DND-41 (cell line): ENCODE data around the gene NBAS.

Experiments
- ATAC-seq: fragments of 200-7000 bp; cut with Tn5 transposase; 3 replicates; pipeline ENCODE4 v1.9.1; 2021; ENCODE audit warnings: low read depth; ENCODE audit not compliant: insufficient read depth
- DNase-seq: peaks from one replicate; pipeline ENCODE4 v3.0.0-alpha.2; 2020
- H2AFZ ChIP-seq: 2 replicates; pipeline ENCODE4 v1.6.0; 2012; ENCODE audit warnings: low read depth, low read length
- H3K27ac ChIP-seq: 2 replicates; pipeline ENCODE4 v1.5.1; 2012; ENCODE audit warnings: low read length, inconsistent platforms
- H3K27me3 ChIP-seq: fragments of 200-600 bp; sonication (generic); 2 replicates; pipeline ENCODE4 v1.6.0; 2012; ENCODE audit warnings: low read length, mild to moderate bottlenecking, inconsistent platforms; ENCODE audit not compliant: insufficient read depth, poor library complexity
- H3K36me3 ChIP-seq: 2 replicates; pipeline ENCODE4 v1.5.1; 2012; ENCODE audit warnings: low read length, inconsistent platforms; ENCODE audit not compliant: insufficient read depth
- H3K4me1 ChIP-seq: 2 replicates; pipeline ENCODE4 v1.5.1; 2012; ENCODE audit warnings: mild to moderate bottlenecking, low read length; ENCODE audit not compliant: insufficient read depth
- H3K4me2 ChIP-seq: 2 replicates; pipeline ENCODE4 v1.6.0; 2012; ENCODE audit warnings: mild to moderate bottlenecking, moderate library complexity, low read length, inconsistent platforms; ENCODE audit not compliant: insufficient read depth
- H3K4me3 ChIP-seq, 2 experiments: fragments of 200-600 bp in 1 of 2; shearing (Covaris generic) in 1 of 2; 2 replicates each; pipeline ENCODE4 v1.5.1; 2012 to 2016; ENCODE audit warnings: inconsistent platforms in 2 of 2, low read length in 2 of 2, mild to moderate bottlenecking in 2 of 2, low read depth in 1 of 2, moderate library complexity in 1 of 2
- H3K79me2 ChIP-seq: 2 replicates; pipeline ENCODE4 v1.6.0; 2012; ENCODE audit warnings: low read length, inconsistent platforms; ENCODE audit not compliant: insufficient read depth
- H3K9ac ChIP-seq: 2 replicates; pipeline ENCODE4 v1.6.0; 2012; ENCODE audit warnings: low read depth, mild to moderate bottlenecking, inconsistent platforms, low read length, moderate library complexity
- H3K9me3 ChIP-seq: 2 replicates; pipeline ENCODE4 v1.5.1; 2012; ENCODE audit warnings: low read length, moderate library complexity, mild to moderate bottlenecking, inconsistent platforms; ENCODE audit not compliant: insufficient read depth, severe bottlenecking
- H4K20me1 ChIP-seq: 2 replicates; pipeline ENCODE4 v1.6.0; 2012; ENCODE audit warnings: low read length; ENCODE audit not compliant: insufficient read depth
- CTCF ChIP-seq: IDR thresholded peaks from 2 replicates; pipeline ENCODE4 v1.5.1; 2012; ENCODE audit warnings: borderline replicate concordance, low read length, moderate library complexity, mild to moderate bottlenecking; ENCODE audit not compliant: poor library complexity, severe bottlenecking; ENCODE audit errors: extremely low read depth
- EZH2 ChIP-seq: IDR thresholded peaks from 3 replicates; pipeline ENCODE4 v1.6.1; 2012; ENCODE audit warnings: borderline replicate concordance, low read depth, mild to moderate bottlenecking, moderate library complexity, low read length, inconsistent platforms; ENCODE audit not compliant: severe bottlenecking

The NBAS gene

GRCh38 chr2:15594291-15595256 is 33.4 kb upstream of the NBAS start:
- Histone ChIP-seq H3K4me3 (no peak overlapping the region), H3K4me2 (peak overlapping the region; percentile 25; the same call in 1 of the 2 replicates), H3K27me3 (no peaks in the 10 kb centered on the region), H3K4me1 (peaks cover 36% of the 10 kb centered on the region), H3K9ac (no peak overlapping the region), H3K9me3 (no peaks in the 10 kb centered on the region), H3K79me2 (peaks cover 53% of the 10 kb centered on the region), H4K20me1 (peaks cover 8% of the 10 kb centered on the region; the same call in 1 of the 2 replicates), H3K27ac (no peak overlapping the region), H2AFZ (no peak overlapping the region), H3K36me3 (peaks cover 49% of the 10 kb centered on the region)
- DNase-seq (no peak), ATAC-seq (no peak)
- TF ChIP-seq EZH2 (no peak), CTCF (no peak)

GRCh38 chr2:15593327-15593705 is 32.2 kb upstream of the NBAS start:
- ATAC-seq, result no peak

GRCh38 chr2:15591692-15592463 is 30.7 kb upstream of the NBAS start, which contains the start of gene DDX1:
Gene DDX1 (plus strand): TSS chr2:15591868. CDS start chr2:15591934, 66 bp downstream.
- Histone ChIP-seq H3K36me3 (peaks cover 24% of the 10 kb centered on the region), H3K9me3 (no peaks in the 10 kb centered on the region), H3K4me1 (peaks cover 36% of the 10 kb centered on the region), H3K27ac (peak within 1 kb of the TSS; percentile 90), H3K27me3 (no peaks in the 10 kb centered on the region), H3K4me3 (peak within 1 kb of the TSS; percentile 88 to 99), H3K9ac (peak within 1 kb of the TSS; percentile 95), H3K79me2 (peaks cover 53% of the 10 kb centered on the region), H2AFZ (peak within 1 kb of the TSS; percentile 96), H3K4me2 (peak within 1 kb of the TSS; percentile 78), H4K20me1 (peaks cover 8% of the 10 kb centered on the region; the same call in 1 of the 2 replicates)
- ATAC-seq (peak; percentile 94), DNase-seq (peak; percentile 85)
- TF ChIP-seq EZH2, result no peak
- no peak for TF ChIP-seq CTCF

More at GRCh38 chr2:15593327-15593705, 32.2 kb upstream of the NBAS start:
- Histone ChIP-seq H2AFZ (no peak overlapping the region), H3K36me3 (peaks cover 38% of the 10 kb centered on the region), H3K9me3 (no peaks in the 10 kb centered on the region), H3K9ac (peak overlapping the region; percentile 95), H3K4me2 (peak overlapping the region; percentile 78), H4K20me1 (peaks cover 8% of the 10 kb centered on the region; the same call in 1 of the 2 replicates), H3K79me2 (peaks cover 53% of the 10 kb centered on the region), H3K4me3 (peak overlapping the region; percentile 88 to 99; a peak in 3 of 4 replicates), H3K27ac (peak overlapping the region; percentile 12), H3K27me3 (no peaks in the 10 kb centered on the region), H3K4me1 (peaks cover 36% of the 10 kb centered on the region)
- TF ChIP-seq EZH2 (no peak), CTCF (no peak)
- DNase-seq, result no peak
